Peyer's patch (tissue), 4 donors: Measurements from ENCODE around the gene DENND1B. TPM values are rescaled to one million over a fixed set of nuclear protein-coding genes. Genes with fewer than 3 reads are reported as not detected.

ENCODE experiments used
- DNase-seq, 3 donors: peaks; one replicate each; pipeline ENCODE4 v3.0.0-alpha.2; 2017 to 2019
- H3K27ac ChIP-seq, 4 donors: fragments of 200-600 bp; sonication (generic); one replicate each; pipeline ENCODE4 v1.5.1; 2016 to 2019
- H3K27me3 ChIP-seq, 2 donors: fragments of 200-600 bp; sonication (generic); one replicate each; pipeline ENCODE4 v1.5.1; 2019
- H3K36me3 ChIP-seq, 3 donors: fragments of 200-600 bp; sonication (generic); one replicate each; pipeline ENCODE4 v1.5.1; 2016 to 2019
- H3K4me1 ChIP-seq, 4 donors: fragments of 200-600 bp; sonication (generic); one replicate each; pipeline ENCODE4 v1.5.1; 2016 to 2019
- H3K4me3 ChIP-seq, 4 donors: fragments of 200-600 bp; sonication (generic); 1 replicate in 3 of 4; 2 replicates in 1 of 4; pipeline ENCODE4 v1.5.1; 2016 to 2019; ENCODE audit warnings: mild to moderate bottlenecking in 1 of 4
- H3K9me3 ChIP-seq, 4 donors: fragments of 200-600 bp; sonication (generic); one replicate each; pipeline ENCODE4 v1.5.1; 2016 to 2019; ENCODE audit warnings: mild to moderate bottlenecking in 1 of 4
- CTCF ChIP-seq, 6 experiments: fragments of 450-650 bp in 4 of 6; fragments of 200-600 bp in 2 of 6; sonication (generic) in 1 of 6; IDR thresholded peaks; one replicate each; pipeline ENCODE4 v1.5.1; 2017 to 2019; ENCODE audit warnings: antibody characterized with exemption in 6 of 6, mild to moderate bottlenecking in 3 of 6, moderate library complexity in 1 of 6
- POLR2A ChIP-seq, 2 donors: fragments of 450-650 bp; IDR thresholded peaks; one replicate each; pipeline ENCODE4 v1.5.1; 2017; ENCODE audit warnings: antibody characterized with exemption in 2 of 2, mild to moderate bottlenecking in 2 of 2, moderate library complexity in 2 of 2
- total RNA-seq, 4 donors: library from RNA; depleted of rRNA; stranded (reverse); fragments of >200 nt; gene quantifications; one replicate each; pipeline ENCODE4 v1.1.0, GENCODE V29; 2016

Gene DENND1B
- total RNA-seq, 4 donors from 2014 or later = 46.2 to 84.2 (median 69.3) TPM

GRCh38 chr1:197696372-197696771, 78.9 kb downstream of the DENND1B start:
- H3K27me3 ChIP-seq = no peaks in the 10 kb centered on the region
- no peak for DNase-seq
- TF ChIP-seq POLR2A (IDR thresholded peaks at IDR 0.05) (no peak), CTCF (IDR thresholded peaks at IDR 0.05) (no peak)
- H3K4me3 ChIP-seq = no peak overlapping the region
- H3K27ac ChIP-seq = no peak overlapping the region
- no peaks in the 10 kb centered on the region for H3K9me3 ChIP-seq
- H3K36me3 ChIP-seq = no peaks in the 10 kb centered on the region
- H3K4me1 ChIP-seq = peaks cover 0 to 27% (median 0%) of the 10 kb centered on the region in 4 donors

GRCh38 chr1:197695961-197696360, 79.3 kb downstream of the DENND1B start:
- no peak for DNase-seq
- TF ChIP-seq POLR2A (IDR thresholded peaks at IDR 0.05) (no peak), CTCF (IDR thresholded peaks at IDR 0.05) (no peak)

GRCh38 chr1:197692965-197693364, 82.3 kb downstream of the DENND1B start:
- peaks cover 0 to 7% (median 0%) of the 10 kb centered on the region in 3 donors for H3K36me3 ChIP-seq
- H3K4me1 ChIP-seq = peaks cover 0 to 27% (median 0%) of the 10 kb centered on the region in 4 donors
- H3K27ac ChIP-seq = peak overlapping the region in 1 of 4 donors; percentile 9
- H3K4me3 ChIP-seq = no peak overlapping the region
- peaks cover 0 to 7% (median 0%) of the 10 kb centered on the region in 4 donors for H3K9me3 ChIP-seq
- TF ChIP-seq CTCF (IDR thresholded peaks at IDR 0.05) (peak in 3 of 6 experiments; percentile 22 to 57 (median 36)), POLR2A (IDR thresholded peaks at IDR 0.05) (no peak)
- no peak for DNase-seq
- no peaks in the 10 kb centered on the region for H3K27me3 ChIP-seq

More at GRCh38 chr1:197695961-197696360, 79.3 kb downstream of the DENND1B start:
- H3K36me3 ChIP-seq = no peaks in the 10 kb centered on the region
- H3K27ac ChIP-seq = no peak overlapping the region
- no peak overlapping the region for H3K4me3 ChIP-seq
- no peaks in the 10 kb centered on the region for H3K9me3 ChIP-seq
- H3K4me1 ChIP-seq = peaks cover 0 to 27% (median 0%) of the 10 kb centered on the region in 4 donors
- H3K27me3 ChIP-seq = no peaks in the 10 kb centered on the region

- Histone ChIP-seq H3K4me1 (peaks cover 0 to 27% (median 0%) of the 10 kb centered on the region in 4 donors), H3K27me3 (no peaks in the 10 kb centered on the region), H3K4me3 (peak overlapping the region in 1 of 4 donors; percentile 7), H3K27ac (peak overlapping the region in 1 of 4 donors; percentile 23), H3K9me3 (peaks cover 0 to 7% (median 0%) of the 10 kb centered on the region in 4 donors), H3K36me3 (peaks cover 0 to 7% (median 0%) of the 10 kb centered on the region in 3 donors)
- no peak for TF ChIP-seq POLR2A (IDR thresholded peaks at IDR 0.05)
- TF ChIP-seq CTCF (IDR thresholded peaks at IDR 0.05) = no peak
- peak in 1 of 3 donors; percentile 45 for DNase-seq
These were observed 83.5 kb downstream of the DENND1B start for GRCh38 chr1:197691816-197692215.

GRCh38 chr1:197690074-197690473, 85.2 kb downstream of the DENND1B start:
- TF ChIP-seq POLR2A (IDR thresholded peaks at IDR 0.05) = no peak
- no peak for TF ChIP-seq CTCF (IDR thresholded peaks at IDR 0.05)
- Histone ChIP-seq H3K36me3 (peaks cover 0 to 7% (median 0%) of the 10 kb centered on the region in 3 donors), H3K27me3 (no peaks in the 10 kb centered on the region), H3K9me3 (peaks cover 0 to 7% (median 0%) of the 10 kb centered on the region in 4 donors), H3K27ac (no peak overlapping the region), H3K4me1 (peaks cover 0 to 27% (median 0%) of the 10 kb centered on the region in 4 donors), H3K4me3 (no peak overlapping the region)
- no peak for DNase-seq
